Natural killer cell (primary cell): ENCODE measurements around the gene KRTAP21-2. TPM values are rescaled to one million over a fixed set of nuclear protein-coding genes. Genes with fewer than 3 reads are reported as not detected.

ENCODE experiments used
- ATAC-seq, 3 donors: fragments of 150-1000 bp in 2 of 3; fragments of 200-7000 bp in 1 of 3; cut with Tn5 transposase; 1 replicate in 1 of 3; 2 replicates in 2 of 3; pipeline ENCODE4 v1.10.0; 2021; ENCODE audit warnings: mild to moderate bottlenecking in 2 of 3, moderate library complexity in 2 of 3
- DNase-seq, 2 donors: peaks; one replicate each; pipeline versions ENCODE4 v3.0.0 to v3.0.0-alpha.2; 2013 to 2021; ENCODE audit warnings: mixed read lengths in 1 of 2
- H3K27ac ChIP-seq: one replicate; pipeline ENCODE4 v1.5.1; 2013; ENCODE audit warnings: mild to moderate bottlenecking, low read length
- H3K27me3 ChIP-seq: one replicate; pipeline ENCODE4 v1.6.1; 2013; ENCODE audit warnings: low read length; ENCODE audit not compliant: control insufficient read depth, insufficient read depth
- H3K36me3 ChIP-seq: one replicate; pipeline ENCODE4 v1.6.1; 2013; ENCODE audit warnings: low read length; ENCODE audit not compliant: control insufficient read depth, insufficient read depth
- H3K4me1 ChIP-seq: one replicate; pipeline ENCODE4 v1.6.1; 2013; ENCODE audit warnings: low read length; ENCODE audit not compliant: control insufficient read depth, insufficient read depth
- H3K4me3 ChIP-seq: one replicate; pipeline ENCODE4 v1.5.1; 2013; ENCODE audit warnings: low read length
- H3K9me3 ChIP-seq: one replicate; pipeline ENCODE4 v1.6.1; 2013; ENCODE audit warnings: low read length; ENCODE audit not compliant: control insufficient read depth, insufficient read depth
- H3K27ac Mint-ChIP-seq, 2 donors: one replicate each; pipeline ENCODE4 v1.8.0; 2022; ENCODE audit warnings: mild to moderate bottlenecking in 2 of 2, mixed read lengths in 2 of 2, moderate library complexity in 1 of 2
- H3K27me3 Mint-ChIP-seq, 2 donors: one replicate each; pipeline ENCODE4 v1.8.0; 2022; ENCODE audit warnings: low read depth in 2 of 2, mixed read lengths in 2 of 2
- H3K36me3 Mint-ChIP-seq: one replicate; pipeline ENCODE4 v1.8.0; 2022; ENCODE audit warnings: mixed read lengths
- H3K4me1 Mint-ChIP-seq, 2 donors: one replicate each; pipeline ENCODE4 v1.8.0; 2022; ENCODE audit warnings: mixed read lengths in 2 of 2
- H3K4me3 Mint-ChIP-seq: one replicate; pipeline ENCODE4 v1.8.0; 2022; ENCODE audit warnings: mild to moderate bottlenecking, moderate library complexity, mixed read lengths
- H3K9me3 Mint-ChIP-seq, 2 donors: one replicate each; pipeline ENCODE4 v1.8.0; 2022; ENCODE audit warnings: mixed read lengths in 2 of 2
- CTCF ChIP-seq: fragments of 200-600 bp; IDR thresholded peaks from one replicate; pipeline ENCODE4 v1.8.0; 2022; ENCODE audit warnings: antibody characterized with exemption
- WGBS: methylation state at CpG from one replicate; pipeline ENCODE4 v1.1.7; 2013; ENCODE audit warnings: missing lambda C conversion rate; ENCODE audit not compliant: insufficient coverage; 5-methylcytosine and 5-hydroxymethylcytosine counted together
- intact Hi-C: fragments of 100-400 bp; cut with micrococcal nuclease; formaldehyde crosslinking; loops from one replicate; pipeline ENCODE4 v1.14.2; 2022
- total RNA-seq, 4 donors: library from RNA; stranded (reverse); fragments of 120-200 nt in 1 of 4; gene quantifications; one replicate each; pipeline versions ENCODE4 v1.2.3 to v1.2.4, GENCODE V29; 2013 to 2022

The KRTAP21-2 gene
- total RNA-seq, 3 donors from 2014 or later (not counting 1 experiment from before 2014, with no cell fraction given) = not detected

DNA sequence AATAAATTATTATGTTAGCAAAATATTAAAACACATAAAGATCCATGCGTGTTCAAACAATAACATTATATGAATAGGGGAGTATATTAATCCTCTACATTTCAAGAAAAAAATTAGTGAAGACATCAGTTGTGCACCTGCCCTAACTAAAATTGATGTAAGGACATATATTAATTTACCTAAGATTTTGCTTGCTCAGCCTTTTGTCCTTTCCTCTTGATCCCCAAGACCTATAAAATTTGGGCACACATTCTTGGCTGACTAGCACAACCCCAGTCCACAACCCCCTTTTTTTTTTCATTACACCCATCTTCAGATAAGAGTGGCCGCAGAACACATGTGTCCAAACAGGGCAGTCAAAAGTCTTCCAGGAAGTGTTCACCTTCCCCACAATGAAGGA is 6.6 kb downstream of the KRTAP21-2 start:
- intact Hi-C loops = no loop called here
- ATAC-seq (no peak), DNase-seq (no peak)
- Mint-ChIP-seq H3K4me1 (no peaks in the 10 kb centered on the region), H3K27ac (no peak overlapping the region), H3K9me3 (peaks cover 10 to 13% of the 10 kb centered on the region in 2 donors), H3K27me3 (no peaks in the 10 kb centered on the region), H3K36me3 (no peaks in the 10 kb centered on the region), H3K4me3 (no peak overlapping the region)
- Histone ChIP-seq H3K27me3 (no peaks in the 10 kb centered on the region), H3K27ac (no peak overlapping the region), H3K9me3 (no peaks in the 10 kb centered on the region), H3K4me3 (no peak overlapping the region), H3K4me1 (no peaks in the 10 kb centered on the region), H3K36me3 (no peaks in the 10 kb centered on the region)
- 93% methylated on average over 1 of the region's 2 CpGs for WGBS
- TF ChIP-seq CTCF = no peak

DNA sequence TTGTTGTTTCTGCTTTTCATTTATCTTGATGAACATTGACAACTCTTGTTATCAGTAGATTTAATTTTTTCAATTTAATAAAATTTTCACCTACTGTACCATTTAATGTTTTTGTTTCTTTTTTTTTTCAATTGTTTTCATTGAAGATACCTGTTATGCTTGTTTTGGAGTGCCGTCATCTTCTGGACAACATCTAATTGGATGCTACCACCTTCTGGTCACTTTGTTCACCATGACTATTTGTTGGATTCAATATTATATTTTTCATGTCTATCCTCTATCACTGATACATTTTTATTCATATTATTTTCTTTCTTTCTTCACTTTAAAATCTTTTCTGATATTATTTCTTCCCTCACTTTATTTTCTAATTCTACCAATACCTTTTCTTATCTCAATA is 14.0 kb downstream of the KRTAP21-2 start:
- WGBS = 67% methylated on average over 1 of the region's 1 CpG
- H3K9me3 ChIP-seq = no peaks in the 10 kb centered on the region
- Mint-ChIP-seq H3K4me1 (no peaks in the 10 kb centered on the region), H3K27ac (no peak overlapping the region), H3K4me3 (no peak overlapping the region), H3K36me3 (peaks cover 8% of the 10 kb centered on the region), H3K9me3 (peaks cover 0 to 11% of the 10 kb centered on the region in 2 donors), H3K27me3 (no peaks in the 10 kb centered on the region)
- ATAC-seq = no peak
- no peaks in the 10 kb centered on the region for H3K36me3 ChIP-seq
- no peak overlapping the region for H3K27ac ChIP-seq
- H3K27me3 ChIP-seq = no peaks in the 10 kb centered on the region
- H3K4me3 ChIP-seq = no peak overlapping the region
- intact Hi-C loops = no loop called here
- TF ChIP-seq CTCF = no peak
- DNase-seq = no peak
- no peaks in the 10 kb centered on the region for H3K4me1 ChIP-seq

DNA sequence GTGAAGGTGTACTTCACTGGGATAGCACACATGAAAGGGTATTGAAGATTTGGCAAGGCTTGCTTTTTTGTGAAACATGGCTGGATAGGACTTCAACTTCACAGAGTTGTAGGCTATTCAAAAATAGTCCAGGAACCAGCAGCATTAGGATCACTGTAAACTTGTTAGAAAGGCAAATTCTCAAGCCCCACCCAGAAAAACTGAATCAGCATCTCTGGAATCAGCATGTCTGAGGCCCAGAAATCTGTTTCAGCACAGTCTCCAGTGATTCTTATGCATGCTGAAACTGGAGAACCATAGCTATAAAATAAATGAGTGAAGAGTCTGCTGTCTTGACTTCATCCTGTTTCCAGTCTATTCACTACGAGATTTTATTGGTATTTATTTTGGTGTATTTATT is 20.3 kb downstream of the KRTAP21-2 start:
- intact Hi-C loops = no loop called here
- Mint-ChIP-seq H3K36me3 (peaks cover 8% of the 10 kb centered on the region), H3K27me3 (no peaks in the 10 kb centered on the region), H3K4me3 (no peak overlapping the region), H3K27ac (no peak overlapping the region), H3K9me3 (peaks cover 13 to 22% of the 10 kb centered on the region in 2 donors), H3K4me1 (no peaks in the 10 kb centered on the region)
- WGBS = no CpG with 5 or more reads among the region's 1 CpG
- no peak for TF ChIP-seq CTCF
- Histone ChIP-seq H3K4me1 (no peaks in the 10 kb centered on the region), H3K4me3 (no peak overlapping the region), H3K27ac (no peak overlapping the region), H3K27me3 (no peaks in the 10 kb centered on the region), H3K9me3 (no peaks in the 10 kb centered on the region), H3K36me3 (no peaks in the 10 kb centered on the region)
- ATAC-seq (no peak), DNase-seq (no peak)

DNA sequence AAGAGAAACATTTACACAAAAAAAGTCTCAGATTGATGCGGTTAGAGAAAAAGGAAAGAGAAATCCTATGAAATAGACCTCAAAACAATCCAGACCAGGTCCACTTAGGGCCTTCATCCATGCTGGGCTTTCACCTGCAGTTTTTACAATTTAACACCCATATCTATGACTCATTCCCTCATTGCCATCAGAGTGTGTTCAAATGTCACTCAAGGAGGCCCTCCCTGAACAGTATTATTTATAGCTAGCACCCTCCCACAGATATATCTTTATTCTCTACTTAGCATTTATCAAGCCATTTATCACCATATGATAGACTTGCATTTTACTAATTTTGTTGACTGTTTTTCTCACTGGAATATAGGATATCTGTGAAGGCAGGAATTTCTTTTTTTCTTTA is 27.7 kb downstream of the KRTAP21-2 start:
- H3K27me3 ChIP-seq = no peaks in the 10 kb centered on the region
- H3K4me3 ChIP-seq = no peak overlapping the region
- H3K4me1 ChIP-seq = no peaks in the 10 kb centered on the region
- Mint-ChIP-seq H3K9me3 (peaks cover 9 to 13% of the 10 kb centered on the region in 2 donors), H3K27ac (no peak overlapping the region), H3K4me3 (no peak overlapping the region), H3K27me3 (no peaks in the 10 kb centered on the region), H3K36me3 (no peaks in the 10 kb centered on the region), H3K4me1 (no peaks in the 10 kb centered on the region)
- H3K36me3 ChIP-seq = no peaks in the 10 kb centered on the region
- WGBS = no CpG with 5 or more reads among the region's 1 CpG
- H3K9me3 ChIP-seq = no peaks in the 10 kb centered on the region
- no peak for TF ChIP-seq CTCF
- intact Hi-C loops = no loop called here
- no peak for DNase-seq
- ATAC-seq = no peak
- no peak overlapping the region for H3K27ac ChIP-seq
